Middle frontal gyrus (tissue), 1 donor: Measurements from ENCODE around the gene KPRP.

Experiments
- DNase-seq: peaks from one replicate; pipeline ENCODE4 v3.0.0-alpha.2; 2015; ENCODE audit warnings: low spot score; ENCODE audit errors: extremely low spot score

Gene KPRP, protein sequence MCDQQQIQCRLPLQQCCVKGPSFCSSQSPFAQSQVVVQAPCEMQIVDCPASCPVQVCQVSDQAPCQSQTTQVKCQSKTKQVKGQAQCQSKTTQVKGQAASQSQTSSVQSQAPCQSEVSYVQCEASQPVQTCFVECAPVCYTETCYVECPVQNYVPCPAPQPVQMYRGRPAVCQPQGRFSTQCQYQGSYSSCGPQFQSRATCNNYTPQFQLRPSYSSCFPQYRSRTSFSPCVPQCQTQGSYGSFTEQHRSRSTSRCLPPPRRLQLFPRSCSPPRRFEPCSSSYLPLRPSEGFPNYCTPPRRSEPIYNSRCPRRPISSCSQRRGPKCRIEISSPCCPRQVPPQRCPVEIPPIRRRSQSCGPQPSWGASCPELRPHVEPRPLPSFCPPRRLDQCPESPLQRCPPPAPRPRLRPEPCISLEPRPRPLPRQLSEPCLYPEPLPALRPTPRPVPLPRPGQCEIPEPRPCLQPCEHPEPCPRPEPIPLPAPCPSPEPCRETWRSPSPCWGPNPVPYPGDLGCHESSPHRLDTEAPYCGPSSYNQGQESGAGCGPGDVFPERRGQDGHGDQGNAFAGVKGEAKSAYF

DNA sequence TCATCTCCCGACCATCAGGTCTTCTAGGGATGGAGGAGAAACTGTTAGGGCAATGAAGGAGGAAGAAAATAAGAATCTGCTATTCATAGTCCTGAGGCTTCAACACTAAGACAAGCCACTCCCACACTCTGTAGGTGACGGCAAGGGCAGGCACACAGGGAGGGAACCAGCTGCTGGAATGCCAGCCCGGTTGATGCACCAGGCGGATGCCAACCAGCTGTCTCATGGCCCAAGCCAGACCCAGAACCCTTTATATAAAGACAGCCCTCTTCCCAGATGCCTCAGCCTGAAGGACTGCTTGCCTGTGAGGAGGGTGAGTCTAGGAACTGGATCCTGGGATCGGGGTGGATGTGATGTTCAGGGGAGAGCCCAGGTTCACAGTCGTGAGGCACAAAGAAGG lies at the start of gene KPRP:
Gene KPRP (plus strand): TSS at position 279 of the 400 bp plus-strand sequence. CDS start 1,564 bp downstream, outside the sequence.
- DNase-seq = no peak

DNA sequence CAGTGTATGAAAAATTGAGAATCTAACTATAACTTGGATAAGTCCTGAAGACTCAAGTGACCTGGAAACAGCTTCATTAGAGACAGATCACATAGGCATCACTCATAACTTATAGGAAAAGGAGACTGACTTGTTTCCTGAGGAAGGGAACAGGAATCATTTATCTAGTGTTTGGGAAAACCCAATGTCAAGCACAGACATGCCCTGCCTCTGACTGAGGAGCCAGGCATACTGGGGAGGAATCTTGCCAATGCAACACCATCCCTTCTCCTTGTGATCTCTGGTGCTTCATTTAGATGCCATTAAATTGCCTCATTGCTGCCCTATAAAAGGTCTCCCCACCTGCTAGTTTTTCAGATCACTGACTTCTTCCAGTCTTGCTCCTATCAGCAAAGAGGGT lies 39.6 kb upstream of the KPRP start:
- DNase-seq = no peak

DNA sequence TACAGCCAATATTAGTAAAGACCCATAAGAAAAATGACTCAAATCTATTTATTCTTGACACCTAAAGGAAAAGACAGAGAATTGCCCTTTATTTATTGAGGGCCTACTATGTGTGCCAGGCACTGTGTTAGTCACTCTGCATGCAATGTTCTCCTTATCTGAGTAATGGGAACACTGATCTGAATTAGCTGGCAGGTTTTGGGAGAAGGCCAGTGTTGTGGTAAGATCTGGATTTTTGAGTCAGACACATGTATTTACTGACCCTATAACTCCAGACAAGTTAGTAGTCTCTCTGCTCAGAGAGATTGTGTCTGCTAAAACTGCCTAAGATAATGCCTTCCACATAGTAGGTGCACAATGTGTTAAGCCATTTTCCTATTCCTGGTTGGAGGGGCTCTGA lies 32.6 kb upstream of the KPRP start:
- DNase-seq = no peak

DNA sequence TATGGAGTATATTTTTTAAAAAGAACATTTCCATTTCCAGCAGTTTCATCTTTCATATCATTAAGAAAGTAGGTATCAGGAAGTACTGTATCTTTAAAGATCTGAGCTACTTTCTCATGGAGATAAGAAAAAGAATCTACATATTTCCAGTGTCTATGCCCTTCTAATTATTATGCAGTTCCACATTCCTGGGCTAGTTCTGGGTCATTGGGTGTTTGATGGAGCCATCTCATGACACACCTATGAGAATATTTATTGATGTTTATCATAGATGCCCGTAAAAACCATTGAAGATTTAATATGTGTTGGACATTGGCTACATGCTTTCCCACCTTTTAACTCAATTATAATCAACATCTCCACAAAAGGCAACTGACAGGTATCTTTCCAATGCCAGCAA lies 28.8 kb upstream of the KPRP start:
- no peak for DNase-seq

DNA sequence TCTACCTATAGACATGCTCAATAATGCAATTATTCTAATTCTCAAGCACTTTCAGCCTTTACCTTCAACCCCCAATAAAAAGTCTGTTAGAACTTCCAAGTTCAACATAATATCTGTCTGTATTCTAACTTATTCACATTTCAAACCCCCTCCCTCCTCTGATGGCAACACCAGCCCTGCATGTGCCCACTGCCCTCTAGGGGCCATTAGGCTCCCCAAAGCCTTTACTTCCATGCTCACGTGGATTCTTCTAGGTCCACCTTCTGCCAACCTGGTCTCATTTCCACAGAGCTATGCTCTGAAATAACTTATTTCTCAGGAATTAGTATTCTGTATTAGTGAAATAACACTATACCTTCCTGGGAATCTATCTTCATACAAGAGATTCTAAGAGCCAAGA lies 22.2 kb upstream of the KPRP start:
- DNase-seq = no peak

DNA sequence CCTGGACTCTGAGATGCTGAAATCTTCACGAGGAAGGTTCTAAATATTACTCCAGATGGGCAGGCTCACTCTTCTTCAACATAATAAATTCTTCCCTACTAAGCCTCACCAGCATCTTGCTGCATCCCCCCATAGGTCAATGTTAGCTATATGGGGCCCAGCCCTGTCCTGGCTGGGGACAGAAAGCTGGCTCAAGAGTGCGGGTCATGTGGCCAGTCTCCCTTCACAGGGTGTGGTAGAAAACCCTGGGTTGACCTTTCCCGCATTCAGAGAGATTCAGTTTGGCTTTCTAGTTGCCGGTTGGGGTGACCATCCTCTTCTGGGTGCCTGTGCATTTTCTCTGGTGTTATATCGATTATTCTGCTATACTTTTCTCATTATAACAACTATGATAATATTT lies 19.8 kb upstream of the KPRP start:
- no peak for DNase-seq

DNA sequence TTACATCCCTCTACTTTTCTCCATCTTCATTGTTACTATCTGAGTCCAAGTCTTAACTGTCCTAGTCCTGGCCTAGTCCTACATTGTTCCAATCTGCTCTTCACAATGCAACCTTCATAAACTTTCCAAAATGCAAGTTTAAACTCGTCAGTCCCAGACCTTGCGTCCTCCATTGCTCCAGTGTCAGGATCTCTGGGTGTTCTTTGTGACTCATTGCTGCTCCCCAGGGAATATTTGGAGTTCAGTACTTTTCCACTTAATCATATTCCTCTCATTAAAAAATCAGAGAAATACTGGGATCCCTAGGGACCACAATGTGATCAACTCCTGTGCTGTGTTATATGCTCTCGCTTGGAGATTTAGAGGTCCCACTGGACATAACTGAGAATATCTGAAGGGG lies 18.0 kb upstream of the KPRP start:
- DNase-seq = no peak

DNA sequence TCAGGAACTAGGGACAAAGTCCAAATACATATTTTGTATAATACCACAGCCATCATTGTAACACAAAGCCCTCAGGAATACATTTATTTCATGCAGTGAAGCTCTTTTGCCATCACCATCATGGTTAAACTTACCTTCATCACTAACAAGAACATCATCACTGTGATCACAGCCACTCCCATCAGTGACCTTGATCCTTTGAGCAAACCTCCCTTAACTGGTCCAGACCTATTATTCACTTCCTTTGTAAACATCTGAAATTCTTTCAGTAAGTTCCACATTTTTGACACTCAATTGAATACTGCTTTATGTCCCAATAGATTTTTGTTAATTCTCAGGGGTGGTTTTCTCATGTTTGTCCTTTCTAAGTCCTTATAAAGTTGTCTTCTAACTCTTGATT lies 16.2 kb upstream of the KPRP start:
- no peak for DNase-seq

DNA sequence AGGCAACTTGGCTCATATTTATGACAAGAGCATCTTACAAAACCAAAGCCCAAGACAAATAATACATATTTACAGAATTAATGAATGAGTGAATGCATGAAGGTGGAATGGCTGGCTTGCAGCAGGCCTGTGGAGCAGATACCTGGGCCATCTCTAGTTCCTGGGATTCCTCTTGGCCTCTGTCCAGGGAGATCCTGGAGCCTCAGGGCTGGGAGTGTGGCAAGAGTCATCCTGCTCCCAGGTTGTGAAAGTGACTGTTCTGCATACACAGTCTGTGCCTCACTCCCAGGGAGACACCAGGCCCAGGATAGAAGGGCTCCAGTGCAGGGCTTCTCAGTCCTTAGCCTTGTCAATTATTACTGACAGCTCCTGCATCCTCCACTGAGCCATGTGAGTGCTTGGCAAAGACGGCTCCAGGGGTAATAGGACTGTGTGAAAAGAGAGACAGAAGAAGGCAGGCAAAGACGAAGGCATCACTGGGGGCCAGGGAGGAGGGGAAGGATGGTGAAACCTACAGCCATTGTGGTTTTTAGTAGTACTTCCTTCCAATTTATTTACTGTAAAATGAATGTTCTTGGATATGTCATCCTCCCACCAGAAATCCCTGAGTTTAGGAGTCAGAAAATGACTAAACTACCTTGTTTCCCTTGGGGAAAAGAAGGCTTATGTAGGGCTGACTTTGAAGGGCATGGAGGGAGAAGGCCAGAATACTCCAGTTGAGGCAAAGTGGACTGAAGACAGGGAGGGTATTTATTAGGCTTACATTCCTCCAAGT lies 14.3 kb upstream of the KPRP start:
- DNase-seq = no peak

DNA sequence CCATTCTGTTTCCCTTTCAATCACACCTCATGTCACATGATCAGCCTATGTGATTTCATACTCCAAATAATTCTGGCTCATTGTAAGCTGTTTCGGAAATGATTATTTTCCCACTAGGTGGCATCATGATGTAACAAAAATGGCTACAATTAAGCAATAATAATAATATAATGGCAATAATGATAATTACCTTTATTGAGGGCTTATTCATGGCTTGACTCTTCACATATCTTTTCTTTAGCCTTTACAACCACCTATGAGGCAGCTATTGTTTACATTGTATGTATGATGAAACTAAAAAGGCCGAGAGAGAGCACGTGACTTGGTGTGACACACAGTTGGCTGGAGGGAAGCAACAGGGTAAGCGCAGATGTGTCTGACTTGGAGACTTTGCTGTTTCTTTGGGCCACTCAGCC lies 12.5 kb upstream of the KPRP start:
- no peak for DNase-seq

DNA sequence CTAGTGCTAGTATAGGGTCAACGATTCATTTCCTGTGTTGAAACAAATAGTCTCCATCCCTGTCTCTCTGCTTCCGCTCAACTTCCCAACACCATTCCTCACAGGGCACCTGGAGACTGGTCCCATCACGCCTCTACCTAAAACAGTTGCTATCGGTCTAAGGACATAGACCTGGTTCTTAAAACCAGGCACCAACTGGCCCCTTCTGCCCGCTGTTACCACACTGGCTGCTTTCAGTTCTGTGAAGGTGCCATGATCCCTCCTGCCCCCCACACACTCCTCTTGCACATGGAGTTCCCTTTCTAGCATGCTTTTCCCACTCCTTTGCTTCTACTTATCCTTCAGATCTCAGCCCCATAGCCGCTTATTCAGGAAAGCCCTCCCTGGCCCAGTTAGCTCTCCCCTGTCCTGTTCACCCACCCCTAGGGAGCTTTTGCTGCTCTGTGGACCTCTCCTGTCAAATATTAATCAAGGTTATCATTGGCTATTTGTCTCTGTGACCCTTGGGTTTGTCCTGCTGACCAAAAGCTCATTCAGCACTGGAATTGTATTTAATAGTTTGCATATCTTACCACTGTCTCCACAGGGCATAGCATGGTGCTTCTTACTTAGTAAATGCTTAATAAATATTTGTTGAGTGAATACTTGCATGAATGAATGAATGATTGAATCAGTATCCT lies 11.9 kb upstream of the KPRP start:
- DNase-seq = no peak

DNA sequence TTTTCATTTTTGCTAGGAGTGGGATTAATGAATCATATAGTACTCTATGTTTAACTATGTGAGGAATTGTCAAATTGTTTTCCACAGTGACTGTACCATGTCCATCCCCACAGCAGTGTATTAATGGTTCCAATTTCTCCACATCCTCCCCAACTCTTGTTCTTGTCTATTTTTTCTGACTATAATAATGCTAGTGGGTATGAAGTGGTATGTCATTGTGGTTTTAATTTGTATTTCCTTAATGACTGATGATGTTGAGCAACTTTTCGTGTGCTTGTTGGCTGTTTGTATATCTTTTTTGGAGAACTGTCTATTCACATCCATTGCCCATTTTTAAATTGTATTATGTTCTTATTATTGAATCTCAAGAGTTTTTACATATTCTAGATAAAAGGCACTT lies 10.0 kb upstream of the KPRP start:
- DNase-seq = no peak

DNA sequence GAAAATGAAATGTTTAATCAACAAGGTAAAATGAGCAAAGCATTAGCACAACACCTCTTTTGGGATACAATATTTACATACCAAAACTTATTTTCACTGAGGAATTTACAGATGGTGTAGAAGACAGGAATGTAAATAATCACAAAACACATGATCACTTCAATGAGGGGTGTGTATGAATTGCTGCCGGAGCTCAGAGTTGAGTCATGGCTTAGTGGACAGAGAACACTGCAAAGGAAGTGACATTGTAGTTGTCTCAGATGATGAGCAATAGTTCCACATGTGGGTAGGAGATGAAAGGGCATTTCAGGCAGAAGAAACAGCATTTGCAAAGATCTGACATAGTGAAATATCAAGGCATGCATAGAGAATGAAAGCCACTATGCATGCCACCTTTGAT lies 5.6 kb upstream of the KPRP start:
- DNase-seq = no peak

DNA sequence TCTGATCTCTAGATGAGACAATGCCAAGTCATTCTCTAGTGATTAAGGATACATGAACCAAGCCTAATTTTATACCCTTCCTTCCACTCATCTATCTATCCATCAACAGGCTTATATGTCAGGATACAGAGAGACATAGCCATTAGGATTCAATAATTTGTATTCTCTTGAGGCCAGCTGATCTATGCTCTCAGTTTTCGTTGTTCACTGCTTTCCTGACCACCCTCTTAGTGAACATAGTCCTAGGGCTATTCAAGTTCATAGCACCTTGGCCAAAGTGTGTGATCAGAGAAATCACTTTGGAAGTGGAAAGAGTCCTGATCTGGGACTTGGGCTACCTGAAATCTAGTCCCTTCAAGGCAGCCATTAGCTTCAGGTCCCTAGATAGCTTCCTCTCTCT lies 4.2 kb upstream of the KPRP start:
- no peak for DNase-seq

DNA sequence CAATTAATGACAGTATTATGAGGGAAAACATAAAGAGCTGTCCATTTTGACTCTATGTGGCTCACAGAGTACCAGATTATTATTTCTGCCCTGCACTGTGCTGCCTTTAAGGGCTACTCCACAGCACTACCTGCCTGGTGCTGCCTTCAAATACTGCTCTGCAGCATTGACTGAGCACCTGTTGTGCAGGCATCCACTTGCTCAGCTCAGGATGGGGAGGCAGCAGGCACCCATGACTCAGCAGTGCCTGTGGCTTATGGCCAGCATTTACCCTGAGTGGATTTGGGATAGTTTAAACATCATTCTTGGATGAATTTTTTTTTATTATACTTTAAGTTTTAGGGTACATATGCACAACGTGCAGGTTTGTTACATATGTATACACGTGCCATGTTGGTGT lies 953 bp upstream of the KPRP start:
- DNase-seq = no peak

DNA sequence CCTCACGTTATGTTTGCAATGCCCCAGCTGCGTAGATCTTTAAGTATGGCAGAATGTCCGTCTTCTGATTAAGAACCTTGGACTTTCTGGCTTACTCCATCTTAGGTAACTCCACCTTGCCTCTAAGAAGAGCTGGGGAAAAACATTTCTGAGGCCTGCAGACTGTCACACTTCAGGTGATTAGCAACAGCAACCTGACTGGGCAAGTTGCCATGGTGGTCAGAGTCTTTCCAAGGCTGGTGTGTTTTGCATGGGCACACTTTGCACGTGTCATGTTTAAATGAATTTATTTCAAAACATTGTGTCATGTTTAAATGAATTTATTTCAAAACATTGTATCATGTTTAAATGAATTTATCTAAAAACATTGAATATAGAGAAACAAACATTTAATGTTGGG lies 811 bp downstream of the KPRP start:
- DNase-seq = no peak

DNA sequence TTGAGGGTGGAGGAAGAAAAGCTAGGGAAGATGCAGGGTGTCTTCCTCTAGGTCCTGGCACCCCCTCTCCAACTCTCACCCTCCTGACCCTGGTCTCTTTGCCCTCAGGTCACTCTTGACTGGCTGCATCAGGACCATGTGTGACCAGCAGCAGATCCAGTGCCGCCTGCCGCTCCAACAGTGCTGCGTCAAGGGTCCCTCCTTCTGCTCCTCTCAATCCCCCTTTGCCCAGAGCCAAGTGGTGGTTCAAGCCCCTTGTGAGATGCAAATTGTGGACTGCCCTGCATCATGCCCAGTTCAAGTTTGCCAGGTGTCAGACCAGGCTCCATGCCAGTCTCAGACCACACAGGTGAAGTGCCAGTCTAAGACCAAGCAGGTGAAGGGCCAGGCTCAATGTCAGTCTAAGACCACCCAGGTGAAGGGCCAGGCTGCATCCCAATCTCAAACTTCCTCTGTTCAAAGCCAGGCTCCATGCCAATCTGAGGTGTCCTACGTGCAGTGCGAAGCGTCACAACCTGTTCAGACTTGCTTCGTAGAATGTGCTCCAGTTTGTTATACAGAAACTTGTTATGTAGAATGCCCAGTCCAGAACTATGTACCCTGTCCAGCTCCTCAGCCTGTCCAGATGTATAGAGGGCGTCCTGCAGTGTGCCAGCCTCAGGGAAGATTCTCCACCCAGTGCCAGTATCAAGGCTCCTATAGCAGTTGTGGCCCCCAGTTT lies 1.8 kb downstream of the KPRP start:
- DNase-seq = no peak

DNA sequence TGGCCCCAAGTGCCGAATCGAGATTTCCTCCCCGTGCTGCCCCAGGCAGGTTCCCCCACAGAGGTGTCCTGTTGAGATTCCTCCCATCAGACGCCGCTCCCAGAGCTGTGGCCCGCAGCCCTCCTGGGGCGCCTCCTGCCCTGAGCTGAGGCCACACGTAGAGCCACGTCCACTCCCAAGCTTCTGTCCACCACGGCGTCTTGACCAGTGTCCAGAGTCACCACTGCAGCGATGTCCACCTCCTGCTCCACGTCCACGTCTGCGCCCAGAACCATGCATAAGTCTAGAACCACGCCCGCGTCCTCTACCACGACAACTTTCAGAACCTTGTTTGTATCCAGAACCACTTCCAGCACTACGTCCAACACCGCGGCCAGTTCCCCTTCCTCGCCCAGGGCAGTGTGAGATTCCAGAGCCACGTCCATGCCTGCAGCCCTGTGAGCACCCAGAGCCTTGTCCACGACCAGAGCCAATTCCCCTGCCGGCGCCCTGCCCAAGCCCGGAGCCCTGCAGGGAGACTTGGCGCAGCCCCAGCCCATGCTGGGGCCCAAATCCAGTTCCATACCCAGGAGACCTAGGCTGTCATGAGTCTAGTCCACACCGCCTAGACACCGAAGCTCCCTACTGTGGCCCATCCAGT lies 2.8 kb downstream of the KPRP start:
- no peak for DNase-seq

DNA sequence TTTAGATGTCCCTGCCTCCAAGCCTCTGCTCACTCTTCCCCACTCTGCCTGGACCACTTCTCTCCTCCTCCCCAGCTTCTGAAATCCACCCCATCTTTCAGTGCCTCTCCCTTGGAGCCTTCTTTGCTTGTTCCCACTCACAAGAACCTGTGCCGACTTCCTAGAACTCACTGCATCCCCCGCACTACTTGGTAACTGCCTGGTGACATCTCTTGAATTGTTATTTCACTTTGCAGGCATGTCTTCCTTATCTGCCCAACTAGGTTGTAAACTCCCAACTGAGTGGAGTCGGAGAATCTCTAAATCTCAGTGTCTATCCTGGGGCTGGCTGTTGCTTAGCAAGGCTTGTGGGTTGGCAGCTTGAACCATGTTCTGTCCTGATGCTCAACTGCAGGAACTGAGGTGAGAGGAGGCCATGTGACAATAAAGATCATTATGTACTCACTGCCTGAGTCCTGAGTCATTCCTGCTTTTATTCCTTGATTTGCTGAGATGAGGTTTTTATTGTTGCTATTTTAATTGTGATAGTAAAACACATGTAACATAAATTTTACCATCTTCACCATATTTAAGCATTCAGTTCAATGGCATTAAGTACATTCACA lies 3.9 kb downstream of the KPRP start:
- DNase-seq = no peak

DNA sequence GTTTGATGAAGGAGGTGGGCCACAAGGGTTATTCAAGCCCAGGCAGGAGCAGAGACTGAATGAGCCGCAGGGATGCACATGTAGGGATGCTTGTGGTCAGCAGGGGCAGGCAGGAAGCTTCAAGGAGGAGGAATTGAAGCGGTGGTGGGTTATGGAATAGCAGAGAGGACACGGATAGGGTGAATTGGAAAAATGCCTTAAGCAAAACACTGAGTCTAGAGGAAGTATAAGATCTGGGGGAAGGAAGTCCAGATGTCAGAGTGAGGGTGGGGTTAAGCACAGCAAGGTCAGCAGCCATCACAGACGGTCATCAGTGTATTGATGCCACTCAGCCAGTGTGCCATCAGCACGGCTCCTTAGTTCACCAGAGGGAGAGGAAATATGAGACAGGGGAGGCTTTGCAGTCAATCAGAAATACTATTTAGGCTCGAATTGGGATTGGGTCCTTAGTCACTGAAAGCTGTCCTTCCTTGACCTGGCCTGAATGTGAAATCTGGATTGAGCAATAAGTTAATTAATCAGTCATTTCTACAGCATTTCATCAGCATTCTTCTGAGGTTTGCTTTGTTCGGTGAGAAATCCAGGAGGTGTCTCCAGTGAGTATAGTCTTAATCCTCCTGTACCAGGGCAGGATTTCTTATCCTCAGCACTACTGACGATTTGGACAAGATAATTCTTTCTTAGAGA lies 11.2 kb downstream of the KPRP start:
- DNase-seq = no peak
